Suprapubic skin (tissue), 3 donors: ENCODE results near the gene ZMYND19.

ENCODE experiments used
- CTCF ChIP-seq, 2 donors: fragments of 200-600 bp in 1 of 2; fragments of 450-650 bp in 1 of 2; sonication (generic) in 1 of 2; IDR thresholded peaks; one replicate each; pipeline ENCODE4 v1.5.1; 2016 to 2019; ENCODE audit warnings: antibody characterized with exemption in 2 of 2, mild to moderate bottlenecking in 1 of 2, moderate library complexity in 1 of 2
- EP300 ChIP-seq: sonication (generic); formaldehyde crosslinking; IDR thresholded peaks from one replicate; pipeline ENCODE4 v1.6.1; 2017; ENCODE audit warnings: antibody characterized with exemption

- peak; percentile 32 to 55 for TF ChIP-seq CTCF (IDR thresholded peaks at IDR 0.05)
- TF ChIP-seq EP300 = no peak
Measured at GRCh38 chr9:137551264-137552021, 38.9 kb downstream of the ZMYND19 start, which contains the start of gene MRPL41.
